Endothelial cell of umbilical vein (primary cell): Measurements from ENCODE around the gene EYS. TPM values are rescaled to one million over a fixed set of nuclear protein-coding genes. Genes with fewer than 3 reads are reported as not detected.

ENCODE experiments used
- BruUV-seq: library from RNA; stranded (reverse); fragments of 400-500 nt; replicated peaks from 2 replicates; lab custom pipeline; 2021; lab: Mats Ljungman, UMichigan
- CTCF ChIA-PET: fragments of 300-600, 350-600 bp; sonication (Branson Sonifier 250); formaldehyde crosslinking; loops from one replicate; lab custom pipeline; 2021; ENCODE audit warnings: antibody characterized with exemption, inconsistent platforms; lab: Charles Lee
- POLR2A ChIA-PET: fragments of 300-600, 350-600 bp; sonication (Branson Sonifier 250); formaldehyde crosslinking; loops from one replicate; lab custom pipeline; 2021; ENCODE audit warnings: antibody characterized with exemption, inconsistent platforms; lab: Charles Lee
- DNase-seq: peaks from one replicate; pipeline ENCODE4 v3.0.0-alpha.2; 2011; ENCODE audit warnings: low read depth, low spot score
- FAIRE-seq: peaks from 2 replicates; lab custom pipeline; 2011; peaks lifted over from hg19 to GRCh38; lab: Jason Lieb, UNC
- H2AFZ ChIP-seq: 2 replicates; pipeline ENCODE4 v1.6.0; 2012; ENCODE audit warnings: low read depth, low read length, control low read depth, inconsistent platforms
- H3K27ac ChIP-seq: 2 replicates; pipeline ENCODE4 v1.5.1; 2011; ENCODE audit warnings: low read depth, mild to moderate bottlenecking, control low read depth, low read length, moderate library complexity; ENCODE audit not compliant: insufficient read depth
- H3K27me3 ChIP-seq, 2 experiments: 2 replicates each; pipeline versions ENCODE4 v1.6.0 to v1.6.1; 2011; ENCODE audit warnings: low read length in 2 of 2, mixed read lengths in 1 of 2; ENCODE audit not compliant: control insufficient read depth in 2 of 2, insufficient read depth in 2 of 2
- H3K36me3 ChIP-seq, 2 experiments: 2 replicates in 1 of 2; 3 replicates in 1 of 2; pipeline ENCODE4 v1.5.1; 2011; ENCODE audit warnings: low read length in 2 of 2, mild to moderate bottlenecking in 1 of 2, moderate library complexity in 1 of 2; ENCODE audit not compliant: control insufficient read depth in 2 of 2, insufficient read depth in 2 of 2; ENCODE audit errors: extremely low read depth in 1 of 2
- H3K4me1 ChIP-seq: 3 replicates; pipeline ENCODE4 v1.5.1; 2011; ENCODE audit warnings: mild to moderate bottlenecking, low read length; ENCODE audit not compliant: control insufficient read depth, insufficient read depth; ENCODE audit errors: extremely low read depth
- H3K4me2 ChIP-seq: 2 replicates; pipeline ENCODE4 v1.6.1; 2011; ENCODE audit warnings: low read length, control low read depth, mixed read lengths; ENCODE audit not compliant: insufficient read depth
- H3K4me3 ChIP-seq, 3 experiments: fragments of 200-600 bp in 1 of 3; sonication (generic), shearing (Covaris generic) in 1 of 3; replicated peaks in 1 of 3; 2 replicates each; pipeline ENCODE4 v1.5.1; 2011 to 2016; ENCODE audit warnings: control low read depth in 3 of 3, low read length in 3 of 3, mild to moderate bottlenecking in 2 of 3, inconsistent platforms in 1 of 3, low read depth in 1 of 3, moderate library complexity in 1 of 3; ENCODE audit not compliant: insufficient read depth in 1 of 3
- H3K79me2 ChIP-seq: 2 replicates; pipeline ENCODE4 v1.6.0; 2012; ENCODE audit warnings: low read length, inconsistent platforms; ENCODE audit not compliant: control insufficient read depth, insufficient read depth
- H3K9ac ChIP-seq: replicated peaks from 2 replicates; pipeline ENCODE3; 2011; ENCODE audit warnings: low read length, control low read depth; ENCODE audit not compliant: insufficient read depth; ENCODE audit errors: extremely low read depth
- H3K9me1 ChIP-seq: replicated peaks from 3 replicates; pipeline ENCODE4 v1.6.0; 2011; ENCODE audit warnings: mild to moderate bottlenecking, low read length; ENCODE audit not compliant: control insufficient read depth, insufficient read depth; ENCODE audit errors: extremely low read depth
- H3K9me3 ChIP-seq: replicated peaks from 2 replicates; pipeline ENCODE4 v1.5.1; 2012; ENCODE audit warnings: low read length, inconsistent platforms; ENCODE audit not compliant: control insufficient read depth, insufficient read depth
- H4K20me1 ChIP-seq: replicated peaks from 2 replicates; pipeline ENCODE3; 2011; ENCODE audit warnings: mild to moderate bottlenecking, low read length; ENCODE audit not compliant: control insufficient read depth, insufficient read depth; ENCODE audit errors: extremely low read depth
- EZH2 ChIP-seq: IDR thresholded peaks from 2 replicates; pipeline ENCODE4 v1.6.1; 2012; ENCODE audit warnings: borderline replicate concordance, low read depth, mild to moderate bottlenecking, moderate library complexity, low read length, inconsistent platforms; ENCODE audit not compliant: severe bottlenecking
- FOS ChIP-seq: IDR thresholded peaks from 2 replicates; pipeline ENCODE4 v1.6.1; 2011; ENCODE audit warnings: mild to moderate bottlenecking, low read length, moderate library complexity, borderline replicate concordance; ENCODE audit not compliant: insufficient read depth
- GATA2 ChIP-seq: IDR thresholded peaks from 2 replicates; pipeline ENCODE4 v1.7.0; 2011; ENCODE audit warnings: low read depth, mild to moderate bottlenecking, moderate library complexity, mixed read lengths, low read length; ENCODE audit not compliant: insufficient read length, insufficient read depth
- JUN ChIP-seq: IDR thresholded peaks from 2 replicates; pipeline ENCODE4 v1.6.1; 2011; ENCODE audit warnings: borderline replicate concordance, low read depth; ENCODE audit not compliant: insufficient read length, insufficient read depth
- MYC ChIP-seq: IDR thresholded peaks from one replicate; pipeline ENCODE4 v1.6.1; 2011; ENCODE audit warnings: mild to moderate bottlenecking, low read depth, low read length
- POLR2A ChIP-seq: IDR thresholded peaks from 2 replicates; pipeline ENCODE4 v1.6.1; 2012; ENCODE audit warnings: low read depth, mild to moderate bottlenecking, control low read depth, low read length
- POLR2AphosphoS5 ChIP-seq: IDR thresholded peaks from 2 replicates; pipeline ENCODE4 v1.6.1; 2012; ENCODE audit warnings: low read depth, mild to moderate bottlenecking, control low read depth, low read length, moderate library complexity; ENCODE audit not compliant: insufficient read depth
- dilution Hi-C: fragments of 300-500 bp; cut with MboI; formaldehyde crosslinking; loops from one replicate; pipeline ENCODE4 v1.15.0; 2019; ENCODE audit warnings: low sequenced_read_pairs; ENCODE audit not compliant: extremely low pct_ligation_motif_present
- intact Hi-C: fragments of 100-400 bp; cut with micrococcal nuclease; formaldehyde crosslinking; loops from one replicate; pipeline ENCODE4 v1.10.0; 2022
- polyA plus RNA-seq, 4 experiments: library from polyadenylated mRNA; depleted of rRNA in 3 of 4; stranded (reverse) in 3 of 4; unstranded in 1 of 4; fragments of >200 nt; gene quantifications; 2 replicates each; pipeline versions ENCODE4 v1.2.1 to v1.2.3, GENCODE V29; 2011 to 2012; ENCODE audit warnings: missing spikeins in 1 of 4
- total RNA-seq: library from RNA; stranded (reverse); gene quantifications from 2 replicates; pipeline ENCODE4 v1.2.3, GENCODE V29; 2021
- TF ChIP-seq, protein P1 (sequence below), 2 donors: IDR thresholded peaks; 1 replicate in 1 of 2; 2 replicates in 1 of 2; pipeline ENCODE4 v1.5.1; 2011; ENCODE audit warnings: low read length in 2 of 2, mild to moderate bottlenecking in 2 of 2, moderate library complexity in 2 of 2, control low read depth in 1 of 2, inconsistent platforms in 1 of 2, low read depth in 1 of 2; ENCODE audit not compliant: insufficient read depth in 1 of 2; ENCODE audit errors: extremely low read depth in 1 of 2
- TF ChIP-seq, protein P2 (sequence below): IDR thresholded peaks from 2 replicates; pipeline ENCODE4 v1.6.1; 2011; ENCODE audit not compliant: insufficient read depth, insufficient read length

Gene EYS
- total and polyA plus RNA-seq, 2 donors (not counting 3 experiments of a cell fraction or from before 2014, with no cell fraction given) = 0.01 to 0.27 TPM

DNA sequence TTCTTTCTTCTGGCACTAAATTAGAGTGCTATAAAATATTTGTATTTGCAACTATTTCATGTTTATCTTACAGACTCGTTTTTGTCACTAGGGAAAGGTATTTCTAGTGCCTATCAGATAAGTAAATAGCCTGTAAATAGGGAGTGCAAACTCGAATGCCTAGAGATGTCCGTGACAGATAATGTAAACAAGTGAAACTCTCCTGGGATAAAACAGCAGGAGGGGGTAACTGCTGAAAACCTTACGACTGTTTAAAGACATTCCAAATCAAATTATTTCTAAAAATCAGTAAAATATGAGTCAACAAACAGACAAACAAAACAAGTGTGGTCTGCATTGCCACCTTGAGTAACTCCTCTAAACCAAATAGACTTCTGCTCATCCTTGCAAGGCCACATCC is 932.1 kb downstream of the EYS start:
- no peak overlapping the region for H3K27ac ChIP-seq
- no peak for DNase-seq
- no peaks in the 10 kb centered on the region for H4K20me1 ChIP-seq
- dilution Hi-C loops = no loop called here
- H3K4me3 ChIP-seq = no peak overlapping the region
- H3K4me1 ChIP-seq = no peaks in the 10 kb centered on the region
- POLR2A ChIA-PET = no interaction called here
- no peaks in the 10 kb centered on the region for H3K9me1 ChIP-seq
- no peaks in the 10 kb centered on the region for H3K27me3 ChIP-seq
- FAIRE-seq = no peak
- no peaks in the 10 kb centered on the region for H3K36me3 ChIP-seq
- no peak overlapping the region for H3K4me2 ChIP-seq
- CTCF ChIA-PET = no interaction called here
- no peaks in the 10 kb centered on the region for H3K79me2 ChIP-seq
- H3K9ac ChIP-seq = no peak overlapping the region
- no TSS peak for BruUV-seq
- H2AFZ ChIP-seq = no peak overlapping the region
- TF ChIP-seq MYC (no peak), GATA2 (no peak), EZH2 (no peak), POLR2A (no peak), JUN (no peak), POLR2AphosphoS5 (no peak), FOS (no peak)
- TF ChIP-seq, protein P1, sequence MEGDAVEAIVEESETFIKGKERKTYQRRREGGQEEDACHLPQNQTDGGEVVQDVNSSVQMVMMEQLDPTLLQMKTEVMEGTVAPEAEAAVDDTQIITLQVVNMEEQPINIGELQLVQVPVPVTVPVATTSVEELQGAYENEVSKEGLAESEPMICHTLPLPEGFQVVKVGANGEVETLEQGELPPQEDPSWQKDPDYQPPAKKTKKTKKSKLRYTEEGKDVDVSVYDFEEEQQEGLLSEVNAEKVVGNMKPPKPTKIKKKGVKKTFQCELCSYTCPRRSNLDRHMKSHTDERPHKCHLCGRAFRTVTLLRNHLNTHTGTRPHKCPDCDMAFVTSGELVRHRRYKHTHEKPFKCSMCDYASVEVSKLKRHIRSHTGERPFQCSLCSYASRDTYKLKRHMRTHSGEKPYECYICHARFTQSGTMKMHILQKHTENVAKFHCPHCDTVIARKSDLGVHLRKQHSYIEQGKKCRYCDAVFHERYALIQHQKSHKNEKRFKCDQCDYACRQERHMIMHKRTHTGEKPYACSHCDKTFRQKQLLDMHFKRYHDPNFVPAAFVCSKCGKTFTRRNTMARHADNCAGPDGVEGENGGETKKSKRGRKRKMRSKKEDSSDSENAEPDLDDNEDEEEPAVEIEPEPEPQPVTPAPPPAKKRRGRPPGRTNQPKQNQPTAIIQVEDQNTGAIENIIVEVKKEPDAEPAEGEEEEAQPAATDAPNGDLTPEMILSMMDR (IDR thresholded peaks at IDR 0.05; ENCODE audit: extremely low read depth in 1 of 2, insufficient read depth in 1 of 2, low read depth in 1 of 2, low read length in 2 of 2) = no peak
- TF ChIP-seq, protein P2, sequence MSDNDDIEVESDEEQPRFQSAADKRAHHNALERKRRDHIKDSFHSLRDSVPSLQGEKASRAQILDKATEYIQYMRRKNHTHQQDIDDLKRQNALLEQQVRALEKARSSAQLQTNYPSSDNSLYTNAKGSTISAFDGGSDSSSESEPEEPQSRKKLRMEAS = no peak
- intact Hi-C loops = no loop called here
- no peaks in the 10 kb centered on the region for H3K9me3 ChIP-seq
